A549 (cell line): Measurements from ENCODE around the gene TMEM121B.

ENCODE experiments used
- BCL3 ChIP-seq: fragments of >200 bp; sonication (Bioruptor Twin); formaldehyde crosslinking; IDR thresholded peaks from 3 replicates; pipeline ENCODE4 v1.6.1; 2016
- CTCF ChIP-seq: fragments of >200 bp; sonication (Bioruptor Twin); formaldehyde crosslinking; IDR thresholded peaks from 3 replicates; pipeline ENCODE4 v1.5.1; 2016
- ESRRA ChIP-seq: fragments of 150-350 bp; IDR thresholded peaks from 2 replicates; pipeline ENCODE4 v1.6.1; 2014; ENCODE audit warnings: mild to moderate bottlenecking, low read length, borderline replicate concordance
- HOXB5 ChIP-seq: fragments of 250-450 bp; sonication (Bioruptor Pico); IDR thresholded peaks from 2 replicates; pipeline ENCODE4 v1.5.0; 2020; ENCODE audit warnings: mild to moderate bottlenecking, moderate library complexity
- MAZ ChIP-seq: fragments of 150-350 bp; IDR thresholded peaks from 2 replicates; pipeline ENCODE4 v1.6.1; 2014; ENCODE audit warnings: antibody characterized with exemption, low read depth, low read length, borderline replicate concordance
- MYC ChIP-seq: IDR thresholded peaks from 2 replicates; pipeline ENCODE4 v1.6.1; 2012; ENCODE audit warnings: mild to moderate bottlenecking, inconsistent platforms, low read length, improper control_type of control experiment, borderline replicate concordance
- POLR2A ChIP-seq: IDR thresholded peaks from 2 replicates; pipeline ENCODE4 v1.6.1; 2012; ENCODE audit warnings: mild to moderate bottlenecking, low read length
- RNF2 ChIP-seq: fragments of 200-600 bp; sonication (generic); IDR thresholded peaks from 2 replicates; pipeline ENCODE4 v1.6.1; 2016; ENCODE audit warnings: low read depth, mild to moderate bottlenecking, antibody characterized with exemption, moderate library complexity, borderline replicate concordance
- TP53 ChIP-seq: fragments of 250-450 bp; sonication (Bioruptor Pico); IDR thresholded peaks from 2 replicates; pipeline ENCODE4 v1.5.0; 2021; ENCODE audit warnings: mild to moderate bottlenecking, moderate library complexity
- ZNF302 ChIP-seq: fragments of 250-450 bp; sonication (Bioruptor Pico); IDR thresholded peaks from 2 replicates; pipeline ENCODE4 v1.9.0; 2021; ENCODE audit warnings: inconsistent platforms, mild to moderate bottlenecking, moderate library complexity

- TF ChIP-seq RNF2 = no peak
- no peak for TF ChIP-seq ZNF302 (CRISPR knock-in tag)
- TF ChIP-seq CTCF = no peak
- no peak for TF ChIP-seq BCL3
- no peak for TF ChIP-seq MYC
- TF ChIP-seq MAZ = no peak
- no peak for TF ChIP-seq HOXB5 (CRISPR knock-in tag)
- no peak for TF ChIP-seq POLR2A
- no peak for TF ChIP-seq TP53 (CRISPR knock-in tag)
- no peak for TF ChIP-seq ESRRA
Measured at GRCh38 chr22:17109976-17110375, 11.2 kb downstream of the TMEM121B start.
